D721Med (cell line): Measurements from ENCODE around the gene TMED4.

Experiments used
- DNase-seq: peaks from one replicate; pipeline ENCODE4 v3.0.0; 2011; ENCODE audit warnings: low spot score; ENCODE audit not compliant: insufficient read length
- FAIRE-seq: peaks from 2 replicates; lab custom pipeline; 2011; peaks lifted over from hg19 to GRCh38; lab: Jason Lieb, UNC
- TF ChIP-seq, protein P1 (sequence below): IDR thresholded peaks from 2 replicates; pipeline ENCODE4 v1.5.1; 2012; ENCODE audit warnings: mild to moderate bottlenecking, control low read depth; ENCODE audit not compliant: insufficient read depth; ENCODE audit errors: missing control alignments

The TMED4 gene

DNA sequence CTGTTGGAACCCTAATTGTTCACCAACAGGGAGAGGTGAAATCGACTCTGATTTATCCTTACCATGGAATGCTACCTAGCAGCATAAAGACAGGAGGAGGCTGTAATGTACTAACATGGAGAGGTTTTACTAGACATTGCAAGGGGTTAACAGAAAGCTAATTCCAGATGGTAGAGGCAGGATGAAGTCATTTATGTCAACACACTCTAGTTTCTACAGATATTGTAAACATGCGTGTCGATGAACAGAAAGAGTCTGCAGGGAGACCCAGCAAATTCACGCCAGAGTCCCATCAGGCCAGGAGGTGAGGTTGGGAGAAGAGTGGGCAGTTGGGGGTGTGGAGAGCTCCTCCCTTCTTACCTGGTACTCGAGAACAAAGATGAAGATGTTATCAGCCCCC, 47.9 kb downstream of the TMED4 start:
- TF ChIP-seq, protein P1, sequence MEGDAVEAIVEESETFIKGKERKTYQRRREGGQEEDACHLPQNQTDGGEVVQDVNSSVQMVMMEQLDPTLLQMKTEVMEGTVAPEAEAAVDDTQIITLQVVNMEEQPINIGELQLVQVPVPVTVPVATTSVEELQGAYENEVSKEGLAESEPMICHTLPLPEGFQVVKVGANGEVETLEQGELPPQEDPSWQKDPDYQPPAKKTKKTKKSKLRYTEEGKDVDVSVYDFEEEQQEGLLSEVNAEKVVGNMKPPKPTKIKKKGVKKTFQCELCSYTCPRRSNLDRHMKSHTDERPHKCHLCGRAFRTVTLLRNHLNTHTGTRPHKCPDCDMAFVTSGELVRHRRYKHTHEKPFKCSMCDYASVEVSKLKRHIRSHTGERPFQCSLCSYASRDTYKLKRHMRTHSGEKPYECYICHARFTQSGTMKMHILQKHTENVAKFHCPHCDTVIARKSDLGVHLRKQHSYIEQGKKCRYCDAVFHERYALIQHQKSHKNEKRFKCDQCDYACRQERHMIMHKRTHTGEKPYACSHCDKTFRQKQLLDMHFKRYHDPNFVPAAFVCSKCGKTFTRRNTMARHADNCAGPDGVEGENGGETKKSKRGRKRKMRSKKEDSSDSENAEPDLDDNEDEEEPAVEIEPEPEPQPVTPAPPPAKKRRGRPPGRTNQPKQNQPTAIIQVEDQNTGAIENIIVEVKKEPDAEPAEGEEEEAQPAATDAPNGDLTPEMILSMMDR: no peak
- FAIRE-seq: no peak
- DNase-seq: no peak

DNA sequence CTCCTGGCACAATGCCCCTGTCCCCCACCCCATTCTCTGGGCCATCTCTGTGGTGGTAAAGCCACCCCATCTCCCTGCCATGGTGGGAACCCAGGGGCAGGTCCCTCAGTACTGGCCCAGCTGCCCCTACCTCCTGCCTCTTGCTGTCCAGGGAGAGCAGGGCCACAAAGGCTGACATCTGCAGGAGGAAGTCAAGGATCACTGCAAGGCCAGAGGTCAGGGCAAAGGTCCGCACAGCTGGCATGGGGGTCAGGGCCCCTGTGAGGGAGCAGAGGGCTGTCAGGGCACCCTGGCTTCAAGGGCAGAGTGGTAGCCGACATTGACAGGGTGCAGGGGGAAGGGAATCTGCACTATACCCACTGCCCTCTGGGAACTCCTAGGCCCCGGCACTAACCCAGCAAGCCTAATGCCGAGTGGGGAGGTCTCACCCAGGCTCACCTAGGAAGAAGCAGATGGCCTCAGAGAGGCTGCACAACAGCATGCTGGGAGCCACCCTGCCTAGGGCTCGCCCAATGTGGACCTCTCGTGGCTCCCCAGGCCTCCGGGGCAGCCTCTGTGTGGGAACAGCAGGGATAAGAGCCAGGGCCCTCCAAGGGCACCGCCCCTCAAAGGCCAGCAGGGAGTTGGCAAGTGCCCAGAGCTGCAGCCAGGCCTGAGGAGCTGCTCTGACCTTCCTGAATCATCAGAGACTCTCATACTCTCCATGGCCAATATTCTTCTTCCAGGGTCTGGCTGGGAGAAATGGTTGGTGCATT, 48.6 kb downstream of the TMED4 start:
- TF ChIP-seq, protein P1: no peak
- DNase-seq (no peak), FAIRE-seq (no peak)

DNA sequence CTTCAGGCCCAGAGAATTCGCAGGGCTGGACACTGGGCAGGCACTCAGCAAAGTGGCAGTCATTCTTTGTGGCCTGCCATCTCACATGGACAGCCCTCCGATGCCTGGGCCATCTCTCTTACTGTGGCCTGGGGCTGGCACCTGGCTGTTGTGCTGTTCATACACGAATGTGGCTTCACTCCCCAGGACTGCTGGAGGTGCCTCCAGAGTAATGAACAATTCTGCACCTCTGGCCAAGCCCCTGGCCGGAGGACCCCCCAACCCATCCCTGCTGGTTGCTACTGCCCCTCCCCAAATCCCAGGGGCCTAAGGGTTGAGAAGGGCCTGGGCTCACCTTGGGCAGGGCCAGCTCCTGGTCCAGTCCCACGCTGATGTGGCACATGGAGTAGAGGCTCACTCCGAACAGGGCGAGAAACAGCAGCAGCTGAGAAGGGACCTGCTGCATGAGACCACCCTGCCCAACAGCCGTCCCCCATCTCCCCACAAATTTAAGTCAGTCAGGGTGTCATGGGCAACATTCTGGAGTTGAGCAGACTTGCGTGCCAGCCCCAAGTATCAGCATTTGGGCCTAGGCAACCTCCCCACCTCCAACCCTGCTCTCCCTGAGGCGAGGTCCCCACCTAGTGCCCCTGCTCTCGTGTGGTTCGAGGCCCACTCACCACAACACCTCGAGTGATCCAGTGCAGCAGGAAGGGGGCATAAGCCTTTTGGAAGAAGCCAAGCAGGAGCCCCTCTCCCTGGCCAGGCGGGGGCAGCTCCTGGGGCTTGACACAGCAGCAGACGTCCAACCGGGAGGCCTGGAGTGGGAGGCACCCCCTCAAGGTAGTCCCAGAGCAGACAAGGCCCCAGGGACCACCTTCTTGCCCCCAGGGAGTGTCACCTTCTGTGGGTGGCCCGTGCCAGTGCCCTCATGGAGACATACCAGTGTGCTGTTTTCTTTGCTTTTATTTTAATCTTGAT, 50.3 kb downstream of the TMED4 start:
- TF ChIP-seq, protein P1: no peak
- DNase-seq (no peak), FAIRE-seq (no peak)

DNA sequence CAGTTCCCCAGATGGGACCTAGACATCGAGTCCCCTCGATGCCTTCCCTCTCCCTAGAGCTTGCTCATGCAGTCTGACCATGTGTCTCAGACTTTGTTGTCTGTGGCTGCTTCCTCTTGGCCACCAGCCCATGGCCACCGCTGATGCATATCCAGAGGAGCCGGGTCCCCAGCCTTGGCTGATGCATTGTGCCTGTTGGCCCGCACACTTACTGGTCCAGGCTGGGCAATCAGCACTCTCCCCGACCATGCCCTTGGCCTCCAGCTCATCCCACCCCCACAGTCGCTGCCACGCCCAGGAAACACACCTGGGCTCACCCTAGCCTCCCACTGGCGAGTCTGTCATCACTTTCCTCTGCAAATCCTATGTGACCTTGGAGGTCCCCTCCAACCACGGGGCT, 51.0 kb downstream of the TMED4 start:
- DNase-seq (no peak), FAIRE-seq (no peak)
- TF ChIP-seq, protein P1: no peak
